Fibroblast of the conjunctiva (primary cell): Measurements from ENCODE around the gene ZNF142.

Source experiments
- DNase-seq: peaks from one replicate; pipeline ENCODE4 v3.0.0-alpha.2; 2010; ENCODE audit warnings: low read depth

Gene ZNF142

GRCh38 chr2:218648088-218648786, 11.2 kb downstream of the ZNF142 start:
- peak; percentile 61 for DNase-seq

- no peak for DNase-seq
Observed at GRCh38 chr2:218645126-218645525, 14.3 kb downstream of the ZNF142 start.

GRCh38 chr2:218644721-218645120, 14.7 kb downstream of the ZNF142 start:
- no peak for DNase-seq

- DNase-seq, result no peak
Observed at GRCh38 chr2:218643751-218644310, 15.6 kb downstream of the ZNF142 start.

- DNase-seq, result no peak
Observed at GRCh38 chr2:218642786-218643185, 16.6 kb downstream of the ZNF142 start.

- no peak for DNase-seq
Observed at GRCh38 chr2:218642121-218642656, 17.2 kb downstream of the ZNF142 start.

GRCh38 chr2:218638372-218638771, 21.1 kb downstream of the ZNF142 start:
- no peak for DNase-seq

GRCh38 chr2:218635719-218636118, 23.7 kb downstream of the ZNF142 start:
- DNase-seq, result no peak

GRCh38 chr2:218631837-218632236, 27.6 kb downstream of the ZNF142 start:
- no peak for DNase-seq

- no peak for DNase-seq
Observed at GRCh38 chr2:218627939-218628338, 31.5 kb downstream of the ZNF142 start.

- DNase-seq, result no peak
Observed at GRCh38 chr2:218626369-218626768, 33.1 kb downstream of the ZNF142 start.

GRCh38 chr2:218623366-218623705, 36.1 kb downstream of the ZNF142 start:
- DNase-seq, result no peak

- no peak for DNase-seq
Observed at GRCh38 chr2:218622606-218623365, 36.6 kb downstream of the ZNF142 start.

GRCh38 chr2:218621007-218621406, 38.4 kb downstream of the ZNF142 start:
- DNase-seq, result no peak

- DNase-seq, result no peak
Observed at GRCh38 chr2:218618102-218618860, 41.1 kb downstream of the ZNF142 start.

- no peak for DNase-seq
Observed at GRCh38 chr2:218615868-218616315, 43.5 kb downstream of the ZNF142 start.

- peak; percentile 91 for DNase-seq
Observed at GRCh38 chr2:218607436-218608115, 51.8 kb downstream of the ZNF142 start, which contains the start of gene PLCD4. Gene PLCD4, plus strand, starts transcription at chr2:218607899. Its CDS starts 7,841 bp downstream, at chr2:218615740.

- peak; percentile 64 for DNase-seq
Observed at GRCh38 chr2:218605432-218605831, 54.0 kb downstream of the ZNF142 start.
